Measurements from ENCODE around the gene EVX1. TPM values are rescaled to one million over a fixed set of nuclear protein-coding genes. Genes with fewer than 3 reads are reported as not detected.

Gene EVX1
- total and polyA plus RNA-seq, 10 donors = not detected

- 4 to 19% (median 8%) methylated on average over 23 to 61 of the region's 61 CpGs for WGBS, 5 donors
- H3K4me3 ChIP-seq = peak overlapping the region in 2 of 8 donors; percentile 1 to 26
- H3K9me3 ChIP-seq = no peaks in the 10 kb centered on the region
- H3K27ac ChIP-seq = no peak overlapping the region
- H3K36me3 ChIP-seq = no peaks in the 10 kb centered on the region
- peaks cover 0 to 15% (median 11%) of the 10 kb centered on the region in 6 donors for H3K4me1 ChIP-seq
- H3K27me3 ChIP-seq (replicated peaks in 1 of 7) = peaks cover 14 to 89% (median 68%) of the 10 kb centered on the region in 7 donors
- no peak for TF ChIP-seq POLR2A (IDR thresholded peaks at IDR 0.05)
- intact Hi-C loops (cut with DNase I; ENCODE audit: low total_unique reads) = no loop called here
- no peak for DNase-seq
Observed at GRCh38 chr7:27224983-27225934, 17.3 kb upstream of the EVX1 start.

DNA sequence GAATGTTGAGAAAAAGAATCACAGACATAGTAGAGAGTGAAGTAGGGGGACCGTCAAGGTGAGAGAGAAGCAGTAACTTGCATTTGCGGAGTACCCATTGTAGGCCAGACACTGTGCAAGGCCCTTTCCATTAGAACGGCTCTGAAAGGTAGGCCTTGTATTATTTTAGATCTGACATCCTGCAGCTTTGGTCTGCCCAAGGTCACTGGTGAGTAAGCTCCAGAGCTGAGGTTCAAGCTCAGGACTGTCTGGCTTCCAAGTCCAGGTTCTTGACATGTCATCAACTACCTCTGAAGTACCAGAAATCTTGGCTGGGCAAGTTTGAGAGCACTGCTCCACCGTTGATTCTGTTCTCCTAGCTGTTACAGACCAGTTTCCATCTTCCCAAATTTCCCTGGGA is 13.2 kb upstream of the EVX1 start:
- 73 to 89% (median 79%) methylated on average over 4 of the region's 4 CpGs for WGBS, 5 donors
- TF ChIP-seq POLR2A (IDR thresholded peaks at IDR 0.05) (no peak), POLR2AphosphoS5 (IDR thresholded peaks at IDR 0.05) (no peak)
- TF ChIP-seq, protein P1, sequence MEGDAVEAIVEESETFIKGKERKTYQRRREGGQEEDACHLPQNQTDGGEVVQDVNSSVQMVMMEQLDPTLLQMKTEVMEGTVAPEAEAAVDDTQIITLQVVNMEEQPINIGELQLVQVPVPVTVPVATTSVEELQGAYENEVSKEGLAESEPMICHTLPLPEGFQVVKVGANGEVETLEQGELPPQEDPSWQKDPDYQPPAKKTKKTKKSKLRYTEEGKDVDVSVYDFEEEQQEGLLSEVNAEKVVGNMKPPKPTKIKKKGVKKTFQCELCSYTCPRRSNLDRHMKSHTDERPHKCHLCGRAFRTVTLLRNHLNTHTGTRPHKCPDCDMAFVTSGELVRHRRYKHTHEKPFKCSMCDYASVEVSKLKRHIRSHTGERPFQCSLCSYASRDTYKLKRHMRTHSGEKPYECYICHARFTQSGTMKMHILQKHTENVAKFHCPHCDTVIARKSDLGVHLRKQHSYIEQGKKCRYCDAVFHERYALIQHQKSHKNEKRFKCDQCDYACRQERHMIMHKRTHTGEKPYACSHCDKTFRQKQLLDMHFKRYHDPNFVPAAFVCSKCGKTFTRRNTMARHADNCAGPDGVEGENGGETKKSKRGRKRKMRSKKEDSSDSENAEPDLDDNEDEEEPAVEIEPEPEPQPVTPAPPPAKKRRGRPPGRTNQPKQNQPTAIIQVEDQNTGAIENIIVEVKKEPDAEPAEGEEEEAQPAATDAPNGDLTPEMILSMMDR (IDR thresholded peaks at IDR 0.05 in 8 of 11, conservative IDR thresholded peaks at IDR 0.05 in 3 of 11) = no peak
- intact Hi-C loops (cut with DNase I; ENCODE audit: low total_unique reads) = no loop called here
- no peaks in the 10 kb centered on the region for H3K9me3 ChIP-seq
- H3K36me3 ChIP-seq = no peaks in the 10 kb centered on the region
- H3K27ac ChIP-seq = no peak overlapping the region
- H3K27me3 ChIP-seq (replicated peaks in 1 of 7) = peaks cover 11 to 78% (median 35%) of the 10 kb centered on the region in 7 donors
- no peak for DNase-seq
- peaks cover 0 to 7% (median 6%) of the 10 kb centered on the region in 6 donors for H3K4me1 ChIP-seq
- H3K4me3 ChIP-seq = no peak overlapping the region

DNA sequence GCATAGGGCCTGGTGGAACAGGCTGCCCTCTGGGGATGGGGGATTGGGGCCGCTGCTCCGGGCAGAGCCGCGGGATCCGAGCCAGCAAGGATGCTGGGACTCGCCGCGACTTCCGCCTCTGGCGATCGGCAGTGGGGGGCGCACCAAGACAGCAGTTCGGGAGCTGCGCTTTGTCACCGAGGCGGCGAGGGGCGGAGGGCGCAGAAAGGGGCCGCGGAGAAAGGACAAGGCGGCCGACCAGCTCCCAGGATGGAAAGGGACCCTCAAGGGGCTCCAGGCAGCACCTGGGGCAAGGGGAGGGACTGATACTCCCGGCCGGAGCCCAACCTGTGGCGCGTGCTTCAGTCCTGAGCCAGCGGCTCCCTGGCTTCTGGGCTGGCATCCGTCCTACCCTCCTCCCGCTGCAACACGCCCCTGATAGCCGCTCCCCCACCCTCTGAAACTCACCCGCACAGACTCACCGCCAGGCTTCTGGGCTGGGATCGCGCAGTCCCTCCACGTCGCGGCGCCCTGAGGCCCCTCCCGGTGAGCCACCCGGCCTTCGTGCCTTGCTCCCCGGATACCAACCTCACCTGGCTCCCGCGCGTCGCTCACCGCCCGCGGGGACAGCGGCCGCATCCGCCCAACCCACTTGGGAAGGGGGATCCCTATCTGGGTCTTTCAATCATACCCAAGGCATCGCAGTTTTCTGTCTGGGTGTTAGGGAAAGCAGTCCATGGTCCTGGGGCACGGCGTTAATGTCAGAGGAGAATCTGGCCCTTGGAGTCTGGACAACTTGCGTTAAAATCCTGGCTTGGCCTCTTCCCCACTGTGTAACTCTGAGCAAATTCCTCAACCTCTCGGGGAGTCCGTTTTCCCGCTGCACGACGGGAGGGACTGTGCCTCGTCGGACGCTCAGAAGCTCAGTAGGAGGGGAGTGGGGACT is 7.0 kb upstream of the EVX1 start:
- Histone ChIP-seq H3K27ac (no peak overlapping the region), H3K9me3 (no peaks in the 10 kb centered on the region), H3K4me1 (peaks cover 5 to 31% (median 21%) of the 10 kb centered on the region in 6 donors), H3K27me3 (replicated peaks in 1 of 7) (peaks cover 0 to 93% (median 56%) of the 10 kb centered on the region in 7 donors), H3K4me3 (peak overlapping the region in 7 of 8 donors; percentile 16 to 62 (median 27)), H3K36me3 (no peaks in the 10 kb centered on the region)
- intact Hi-C loops (cut with DNase I; ENCODE audit: low total_unique reads) = no loop called here
- WGBS, 5 donors = 6 to 18% (median 8%) methylated on average over 21 to 66 of the region's 66 CpGs
- no peak for DNase-seq
- TF ChIP-seq, protein P1 (IDR thresholded peaks at IDR 0.05 in 8 of 11, conservative IDR thresholded peaks at IDR 0.05 in 3 of 11) = peak in 5 of 11 experiments; percentile 24 to 35 (median 29)
- peak in 2 of 3 donors; percentile 11 to 49 for TF ChIP-seq POLR2AphosphoS5 (IDR thresholded peaks at IDR 0.05)
- TF ChIP-seq POLR2A (IDR thresholded peaks at IDR 0.05) = no peak

DNA sequence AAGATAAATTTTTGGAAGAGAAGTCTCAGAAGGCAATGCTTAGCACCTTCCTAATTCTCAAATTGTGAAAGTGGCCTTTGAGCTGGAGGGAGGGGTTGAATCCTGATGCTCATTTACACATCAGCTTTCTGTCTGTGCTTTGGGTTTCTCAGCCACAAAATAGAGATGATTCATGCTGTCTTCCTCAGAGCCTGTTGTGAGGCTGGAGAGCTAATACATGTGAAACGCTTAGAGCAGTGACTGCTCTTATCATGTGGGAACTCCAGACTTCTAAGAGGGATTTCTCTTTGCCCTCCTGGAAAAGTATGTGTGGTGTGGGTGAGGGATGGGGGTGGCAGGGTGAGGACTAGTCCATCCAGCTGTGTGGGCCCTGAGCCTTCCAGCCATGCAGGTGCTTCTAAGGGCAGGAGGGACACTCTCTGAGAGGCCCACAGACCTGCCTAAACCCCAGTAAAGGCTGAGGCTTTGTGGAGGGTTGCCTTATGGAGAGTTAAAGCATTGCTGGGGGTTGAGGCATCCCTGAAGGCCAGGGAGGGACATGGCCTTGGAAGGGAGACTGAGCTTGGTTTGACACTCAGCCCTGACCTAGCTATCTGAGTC is 4.8 kb upstream of the EVX1 start:
- peaks cover 5 to 43% (median 29%) of the 10 kb centered on the region in 6 donors for H3K4me1 ChIP-seq
- 67 to 96% (median 74%) methylated on average over 1 of the region's 1 CpG for WGBS, 5 donors
- peaks cover 1 to 96% (median 78%) of the 10 kb centered on the region in 7 donors for H3K27me3 ChIP-seq (replicated peaks in 1 of 7)
- no peak for DNase-seq
- H3K9me3 ChIP-seq = no peaks in the 10 kb centered on the region
- TF ChIP-seq POLR2A (IDR thresholded peaks at IDR 0.05) (no peak), POLR2AphosphoS5 (IDR thresholded peaks at IDR 0.05) (no peak)
- TF ChIP-seq, protein P1 (IDR thresholded peaks at IDR 0.05 in 8 of 11, conservative IDR thresholded peaks at IDR 0.05 in 3 of 11) = no peak
- intact Hi-C loops (cut with DNase I; ENCODE audit: low total_unique reads) = no loop called here
- no peak overlapping the region for H3K4me3 ChIP-seq
- no peaks in the 10 kb centered on the region for H3K36me3 ChIP-seq
- H3K27ac ChIP-seq = no peak overlapping the region

Data from spleen (tissue), 11 donors.